ENCODE data around the gene ACOT8. TPM values are rescaled to one million over a fixed set of nuclear protein-coding genes. Genes with fewer than 3 reads are reported as not detected.

Gene ACOT8
- total and polyA plus RNA-seq, 11 donors: 22.5 to 57.8 (median 32.4) TPM

DNA sequence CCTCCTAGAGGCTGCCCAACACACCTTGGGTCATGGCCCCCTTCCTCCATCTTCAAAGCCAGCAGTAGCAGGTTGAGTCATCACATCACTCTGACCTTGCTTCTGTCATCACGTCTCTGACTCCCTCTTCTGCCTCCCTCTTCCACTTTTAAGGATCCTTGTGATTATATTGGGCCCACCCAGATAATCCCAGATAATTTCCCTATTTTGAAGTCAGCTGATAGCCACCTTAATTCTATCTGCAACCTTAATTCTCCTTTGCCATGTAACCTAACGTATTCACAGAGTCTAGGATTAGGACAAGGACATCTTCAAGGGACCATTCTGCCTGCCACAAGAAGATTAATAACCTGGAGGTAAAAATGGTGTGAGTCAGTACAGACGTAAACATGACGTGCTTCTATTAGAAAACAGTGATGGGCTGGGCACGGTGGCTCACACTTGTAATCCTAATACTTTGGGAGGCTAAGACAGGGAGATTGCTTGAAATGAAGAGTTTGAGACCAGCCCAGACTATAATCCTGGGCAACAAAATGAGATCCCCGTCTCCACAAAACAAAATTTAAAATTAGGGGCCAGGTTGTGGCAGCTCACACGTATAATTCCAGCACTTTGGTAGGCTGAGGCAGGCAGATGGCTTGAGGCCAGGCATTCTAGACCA is 3.5 kb upstream of the ACOT8 start:
- no peak overlapping the region for H3K27ac ChIP-seq
- no peaks in the 10 kb centered on the region for H3K9me3 ChIP-seq
- 65 to 78% (median 74%) methylated on average over 7 of the region's 7 CpGs for WGBS, 4 donors
- intact Hi-C loops (cut with DNase I): no loop called here
- no peak for DNase-seq
- H3K4me1 ChIP-seq: peaks cover 3 to 25% (median 19%) of the 10 kb centered on the region in 12 donors
- no peak for ATAC-seq
- no peaks in the 10 kb centered on the region for H3K36me3 ChIP-seq
- H3K4me3 ChIP-seq: no peak overlapping the region
- TF ChIP-seq, protein P1, sequence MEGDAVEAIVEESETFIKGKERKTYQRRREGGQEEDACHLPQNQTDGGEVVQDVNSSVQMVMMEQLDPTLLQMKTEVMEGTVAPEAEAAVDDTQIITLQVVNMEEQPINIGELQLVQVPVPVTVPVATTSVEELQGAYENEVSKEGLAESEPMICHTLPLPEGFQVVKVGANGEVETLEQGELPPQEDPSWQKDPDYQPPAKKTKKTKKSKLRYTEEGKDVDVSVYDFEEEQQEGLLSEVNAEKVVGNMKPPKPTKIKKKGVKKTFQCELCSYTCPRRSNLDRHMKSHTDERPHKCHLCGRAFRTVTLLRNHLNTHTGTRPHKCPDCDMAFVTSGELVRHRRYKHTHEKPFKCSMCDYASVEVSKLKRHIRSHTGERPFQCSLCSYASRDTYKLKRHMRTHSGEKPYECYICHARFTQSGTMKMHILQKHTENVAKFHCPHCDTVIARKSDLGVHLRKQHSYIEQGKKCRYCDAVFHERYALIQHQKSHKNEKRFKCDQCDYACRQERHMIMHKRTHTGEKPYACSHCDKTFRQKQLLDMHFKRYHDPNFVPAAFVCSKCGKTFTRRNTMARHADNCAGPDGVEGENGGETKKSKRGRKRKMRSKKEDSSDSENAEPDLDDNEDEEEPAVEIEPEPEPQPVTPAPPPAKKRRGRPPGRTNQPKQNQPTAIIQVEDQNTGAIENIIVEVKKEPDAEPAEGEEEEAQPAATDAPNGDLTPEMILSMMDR (IDR thresholded peaks at IDR 0.05): no peak
- TF ChIP-seq POLR2A (IDR thresholded peaks at IDR 0.05): no peak
- H3K27me3 ChIP-seq: no peaks in the 10 kb centered on the region

DNA sequence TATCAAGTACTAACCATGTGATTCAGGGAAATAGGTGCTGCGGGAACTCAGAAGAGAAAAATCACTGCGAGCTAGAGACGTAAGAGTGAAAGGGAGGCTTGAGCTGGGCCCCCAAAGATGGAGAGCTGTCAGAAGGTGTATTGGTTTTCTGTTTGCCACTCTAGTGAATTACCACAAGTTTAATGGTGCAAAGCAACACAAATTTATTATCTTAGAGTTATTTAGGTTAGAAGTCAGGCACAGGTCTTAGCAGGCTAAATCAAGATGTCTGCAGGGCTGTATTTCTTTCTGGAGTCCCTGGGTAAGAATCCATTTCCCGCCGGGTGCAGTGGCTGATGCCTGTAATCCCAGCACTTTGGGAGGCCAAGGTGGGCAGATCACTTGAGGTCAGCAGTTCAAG is 2.7 kb upstream of the ACOT8 start:
- Histone ChIP-seq H3K36me3 (peaks cover 0 to 3% (median 0%) of the 10 kb centered on the region in 9 donors), H3K9me3 (no peaks in the 10 kb centered on the region), H3K27ac (no peak overlapping the region), H3K4me3 (no peak overlapping the region), H3K27me3 (no peaks in the 10 kb centered on the region), H3K4me1 (peaks cover 3 to 33% (median 27%) of the 10 kb centered on the region in 12 donors)
- TF ChIP-seq POLR2A (IDR thresholded peaks at IDR 0.05): no peak
- TF ChIP-seq, protein P1 (IDR thresholded peaks at IDR 0.05): no peak
- DNase-seq (no peak), ATAC-seq (no peak)
- intact Hi-C loops (cut with DNase I): no loop called here
- WGBS, 4 donors: 95 to 98% (median 96%) methylated on average over 5 of the region's 5 CpGs

DNA sequence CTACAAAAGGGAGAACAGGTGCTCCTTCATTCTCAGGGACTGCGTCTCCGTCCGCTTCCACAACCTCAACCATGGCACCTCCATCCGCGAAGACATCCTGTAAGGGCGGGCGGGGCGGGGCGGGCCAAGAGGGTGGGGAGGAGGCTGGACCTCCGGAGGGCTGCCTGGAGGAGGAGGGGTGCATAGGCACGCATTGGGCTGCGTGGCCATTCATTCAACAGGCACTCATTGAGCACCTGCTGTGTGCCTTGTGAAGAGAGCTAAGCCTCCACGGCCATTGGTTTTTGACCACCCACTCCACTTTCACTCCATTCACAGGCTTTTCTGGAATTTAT is 657 bp upstream of the ACOT8 start:
- Histone ChIP-seq H3K4me1 (peaks cover 3 to 37% (median 31%) of the 10 kb centered on the region in 12 donors), H3K9me3 (no peaks in the 10 kb centered on the region), H3K27me3 (no peaks in the 10 kb centered on the region), H3K36me3 (peaks cover 0 to 21% (median 10%) of the 10 kb centered on the region in 9 donors), H3K27ac (peak overlapping the region; percentile 7 to 94 (median 84)), H3K4me3 (peak overlapping the region; percentile 43 to 98 (median 90))
- no peak for ATAC-seq
- 14 to 21% (median 15%) methylated on average over 12 to 13 of the region's 13 CpGs for WGBS, 4 donors
- DNase-seq: no peak
- TF ChIP-seq POLR2A (IDR thresholded peaks at IDR 0.05): no peak
- TF ChIP-seq, protein P1 (IDR thresholded peaks at IDR 0.05): no peak
- intact Hi-C loops (cut with DNase I): loop anchor here in 1 of 10 donors (2.0 kb wide), 1 partner anchor 77 kb away; the partner anchor contains the start of gene PCIF1

DNA sequence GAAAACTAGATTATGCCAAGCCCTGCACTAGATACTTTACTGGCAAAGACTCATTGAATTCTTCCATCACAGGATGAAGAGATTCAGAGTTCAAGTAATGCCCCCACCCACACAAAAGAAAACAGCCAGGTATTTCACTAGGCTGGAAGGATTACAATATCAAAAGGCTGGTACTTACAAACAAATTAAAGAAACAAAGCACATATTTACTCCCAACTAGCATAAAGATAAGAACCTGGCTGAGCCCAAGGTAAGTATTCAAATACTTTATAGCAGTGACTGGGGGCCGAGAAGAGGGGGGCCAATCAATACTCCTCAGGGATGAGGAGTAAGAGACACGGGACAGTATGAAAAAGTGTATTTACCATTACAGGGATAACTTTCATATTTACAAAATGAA is 3.7 kb downstream of the ACOT8 start:
- peaks cover 0 to 52% (median 35%) of the 10 kb centered on the region in 9 donors for H3K36me3 ChIP-seq
- peaks cover 3 to 43% (median 27%) of the 10 kb centered on the region in 12 donors for H3K4me1 ChIP-seq
- H3K27me3 ChIP-seq: no peaks in the 10 kb centered on the region
- intact Hi-C loops (cut with DNase I): no loop called here
- H3K9me3 ChIP-seq: no peaks in the 10 kb centered on the region
- no peak overlapping the region for H3K27ac ChIP-seq
- H3K4me3 ChIP-seq: no peak overlapping the region
- no peak for ATAC-seq
- TF ChIP-seq, protein P1 (IDR thresholded peaks at IDR 0.05): no peak
- TF ChIP-seq POLR2A (IDR thresholded peaks at IDR 0.05): no peak
- no peak for DNase-seq
- WGBS, 4 donors: 84 to 86% (median 85%) methylated on average over 2 of the region's 2 CpGs

Measured in heart left ventricle (tissue), 16 donors.